GM23338 (cell line): ENCODE data around the gene LRRC40. TPM values are rescaled to one million over a fixed set of nuclear protein-coding genes. Genes with fewer than 3 reads are reported as not detected.

ENCODE experiments used
- ATAC-seq: fragments of 200-7000 bp; cut with Tn5 transposase; 3 replicates; pipeline ENCODE4 v1.9.1; 2020
- DNase-seq: peaks from one replicate; pipeline ENCODE4 v3.0.0-alpha.2; 2015; ENCODE audit warnings: low spot score
- H2AFZ ChIP-seq: fragments of 200-600 bp; sonication (generic); 2 replicates; pipeline ENCODE4 v1.8.0; 2016; ENCODE audit warnings: antibody characterized with exemption, mild to moderate bottlenecking, moderate library complexity
- H3F3A ChIP-seq: fragments of 200-600 bp; sonication (generic); replicated peaks from 2 replicates; pipeline ENCODE4 v1.8.0; 2017; ENCODE audit warnings: antibody characterized with exemption, mixed run types, low read depth
- H3K27ac ChIP-seq: fragments of 200-600 bp; sonication (generic); 2 replicates; pipeline ENCODE4 v1.6.1; 2016; ENCODE audit warnings: low read depth
- H3K27me3 ChIP-seq: fragments of 200-600 bp; sonication (generic); 2 replicates; pipeline ENCODE4 v1.8.0; 2016; ENCODE audit warnings: mild to moderate bottlenecking, mixed run types, moderate library complexity; ENCODE audit not compliant: insufficient read depth
- H3K36me3 ChIP-seq: fragments of 200-600 bp; sonication (generic); 2 replicates; pipeline ENCODE4 v1.8.0; 2016; ENCODE audit warnings: mild to moderate bottlenecking; ENCODE audit not compliant: insufficient read depth
- H3K4me1 ChIP-seq: fragments of 200-600 bp; sonication (generic); 2 replicates; pipeline ENCODE4 v1.8.0; 2016; ENCODE audit warnings: mild to moderate bottlenecking, moderate library complexity; ENCODE audit not compliant: insufficient read depth
- H3K4me2 ChIP-seq: fragments of 200-600 bp; sonication (generic); 2 replicates; pipeline ENCODE4 v1.7.1; 2017; ENCODE audit warnings: mixed run types
- H3K4me3 ChIP-seq: fragments of 200-600 bp; sonication (generic); 2 replicates; pipeline ENCODE4 v1.6.1; 2016; ENCODE audit warnings: mixed run types
- H3K79me2 ChIP-seq: fragments of 200-600 bp; sonication (generic); replicated peaks from 2 replicates; pipeline ENCODE4 v1.8.0; 2017; ENCODE audit warnings: mild to moderate bottlenecking; ENCODE audit not compliant: insufficient read depth
- H3K9me2 ChIP-seq: fragments of 200-600 bp; sonication (generic); 2 replicates; pipeline ENCODE4 v1.8.0; 2017; ENCODE audit not compliant: insufficient read depth
- H4K20me1 ChIP-seq: fragments of 200-600 bp; sonication (generic); replicated peaks from 2 replicates; pipeline ENCODE4 v1.8.0; 2017; ENCODE audit warnings: mild to moderate bottlenecking; ENCODE audit not compliant: insufficient read depth
- H3K27ac Mint-ChIP-seq: 2 replicates; pipeline ENCODE4 v1.8.0; 2020; ENCODE audit warnings: inconsistent platforms, mild to moderate bottlenecking, moderate library complexity, mixed read lengths
- H3K27me3 Mint-ChIP-seq: 3 replicates; pipeline ENCODE4 v1.8.0; 2022; ENCODE audit warnings: low read depth, mild to moderate bottlenecking, moderate library complexity, mixed read lengths, inconsistent platforms; ENCODE audit not compliant: insufficient read depth, poor library complexity
- H3K36me3 Mint-ChIP-seq: 3 replicates; pipeline ENCODE4 v1.8.0; 2021; ENCODE audit warnings: low read depth, mild to moderate bottlenecking, inconsistent platforms, moderate library complexity, mixed read lengths
- H3K4me1 Mint-ChIP-seq: 3 replicates; pipeline ENCODE4 v1.8.0; 2020; ENCODE audit warnings: mild to moderate bottlenecking, inconsistent platforms, mixed read lengths
- H3K4me3 Mint-ChIP-seq: 3 replicates; pipeline ENCODE4 v1.8.0; 2021; ENCODE audit warnings: moderate library complexity, mild to moderate bottlenecking, inconsistent platforms, mixed read lengths
- H3K9me3 Mint-ChIP-seq: 3 replicates; pipeline ENCODE4 v1.8.0; 2020; ENCODE audit warnings: moderate library complexity, mild to moderate bottlenecking, inconsistent platforms, mixed read lengths
- CREB1 ChIP-seq: fragments of 250-450 bp; sonication (Bioruptor Pico); IDR thresholded peaks from 2 replicates; pipeline ENCODE4 v1.5.0; 2020; ENCODE audit warnings: low read depth, mild to moderate bottlenecking, moderate library complexity
- EZH2 ChIP-seq: fragments of 200-600 bp; sonication (generic); IDR thresholded peaks from one replicate; pipeline ENCODE4 v1.8.0; 2017; ENCODE audit warnings: antibody characterized with exemption, mild to moderate bottlenecking, low read depth; ENCODE audit not compliant: unreplicated experiment
- EZH2phosphoT487 ChIP-seq: fragments of 200-600 bp; sonication (generic); IDR thresholded peaks from one replicate; pipeline ENCODE4 v1.8.1; 2018; ENCODE audit warnings: antibody characterized with exemption; ENCODE audit not compliant: unreplicated experiment
- JUNB ChIP-seq: IDR thresholded peaks from one replicate; pipeline ENCODE4 v1.6.1; 2016; ENCODE audit warnings: antibody characterized with exemption; ENCODE audit not compliant: unreplicated experiment
- NANOG ChIP-seq: IDR thresholded peaks from 2 replicates; pipeline ENCODE4 v1.6.1; 2016; ENCODE audit warnings: antibody characterized with exemption, borderline replicate concordance
- POLR2AphosphoS5 ChIP-seq: IDR thresholded peaks from 2 replicates; pipeline ENCODE4 v1.6.1; 2016; ENCODE audit warnings: antibody characterized with exemption, low read depth
- STAT1 ChIP-seq: IDR thresholded peaks from one replicate; pipeline ENCODE4 v1.6.1; 2016; ENCODE audit warnings: antibody characterized with exemption; ENCODE audit not compliant: unreplicated experiment
- ZNF114 ChIP-seq: fragments of 250-450 bp; sonication (Bioruptor Pico); IDR thresholded peaks from 2 replicates; pipeline ENCODE4 v1.5.0; 2020; ENCODE audit warnings: mild to moderate bottlenecking, moderate library complexity
- ZNF331 ChIP-seq: fragments of 250-450 bp; sonication (Bioruptor Pico); IDR thresholded peaks from 2 replicates; pipeline ENCODE4 v1.5.0; 2020; ENCODE audit warnings: low read depth, mild to moderate bottlenecking, moderate library complexity
- polyA plus RNA-seq: library from polyadenylated mRNA; unstranded; fragments of >200 nt; fragmentation: Nextera tagmentation; extraction: Ambion mirVana; gene quantifications from 2 replicates; pipeline ENCODE4 v1.2.1, GENCODE V29; 2016
- total RNA-seq: library from RNA; depleted of rRNA; stranded (reverse); fragments of >200 nt; shearing (Covaris generic); gene quantifications from 2 replicates; pipeline ENCODE4 v1.2.3, GENCODE V29; 2014
- TF ChIP-seq, protein P1 (sequence below): IDR thresholded peaks from 2 replicates; pipeline ENCODE4 v1.6.1; 2016; ENCODE audit warnings: antibody characterized with exemption
- TF ChIP-seq, protein P2 (sequence below): fragments of 250-450 bp; sonication (Bioruptor Pico); IDR thresholded peaks from 2 replicates; pipeline ENCODE4 v1.5.0; 2020; ENCODE audit warnings: mild to moderate bottlenecking, moderate library complexity
- TF ChIP-seq, protein P3 (sequence below), 2 experiments: fragments of 200-600 bp in 1 of 2; sonication (generic) in 1 of 2; conservative IDR thresholded peaks; 2 replicates each; pipeline versions ENCODE4 v1.5.1 to v1.6.1; 2016 to 2017; ENCODE audit warnings: antibody characterized with exemption in 2 of 2, low read depth in 2 of 2, mild to moderate bottlenecking in 2 of 2, moderate library complexity in 1 of 2
- TF ChIP-seq, protein P4 (sequence below): IDR thresholded peaks from one replicate; pipeline ENCODE4 v1.6.1; 2018; ENCODE audit warnings: antibody characterized with exemption; ENCODE audit not compliant: unreplicated experiment

Gene LRRC40
- total and polyA plus RNA-seq, 2 experiments from 2014 or later, result 33.9 to 50.5 TPM

DNA sequence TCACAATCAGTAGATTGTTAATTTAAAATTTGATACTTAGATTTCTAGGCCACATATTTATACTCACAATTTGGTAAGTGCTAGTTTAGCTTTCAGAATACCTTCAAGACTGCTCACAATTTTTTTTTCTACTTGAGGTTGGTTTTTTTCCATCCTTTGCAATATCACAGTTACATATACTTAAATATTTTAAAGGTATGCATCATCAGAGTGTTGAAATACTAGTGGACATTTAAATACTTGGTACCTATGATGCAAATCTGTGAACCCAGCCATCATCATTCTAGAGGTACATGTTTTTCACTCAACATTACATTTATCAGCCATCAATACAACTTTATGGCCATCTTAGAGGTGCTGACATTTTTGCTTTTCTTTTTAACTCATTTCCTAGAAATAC is 6.2 kb upstream of the LRRC40 start:
- peaks cover 4% of the 10 kb centered on the region; the same call in 1 of the 3 replicates for H3K36me3 Mint-ChIP-seq
- H3K36me3 ChIP-seq, result no peaks in the 10 kb centered on the region
- H3K27ac Mint-ChIP-seq, result no peak overlapping the region
- peaks cover 100% of the 10 kb centered on the region for H3K79me2 ChIP-seq
- DNase-seq, result no peak
- no peaks in the 10 kb centered on the region for H3K27me3 Mint-ChIP-seq
- no peaks in the 10 kb centered on the region for H3K9me2 ChIP-seq
- H3K4me1 ChIP-seq, result peaks cover 2% of the 10 kb centered on the region
- TF ChIP-seq CREB1 (CRISPR knock-in tag) (no peak), EZH2 (no peak), ZNF114 (CRISPR knock-in tag) (no peak), POLR2AphosphoS5 (no peak), EZH2phosphoT487 (no peak), NANOG (no peak), ZNF331 (CRISPR knock-in tag) (no peak), STAT1 (no peak), JUNB (no peak)
- TF ChIP-seq, protein P1, sequence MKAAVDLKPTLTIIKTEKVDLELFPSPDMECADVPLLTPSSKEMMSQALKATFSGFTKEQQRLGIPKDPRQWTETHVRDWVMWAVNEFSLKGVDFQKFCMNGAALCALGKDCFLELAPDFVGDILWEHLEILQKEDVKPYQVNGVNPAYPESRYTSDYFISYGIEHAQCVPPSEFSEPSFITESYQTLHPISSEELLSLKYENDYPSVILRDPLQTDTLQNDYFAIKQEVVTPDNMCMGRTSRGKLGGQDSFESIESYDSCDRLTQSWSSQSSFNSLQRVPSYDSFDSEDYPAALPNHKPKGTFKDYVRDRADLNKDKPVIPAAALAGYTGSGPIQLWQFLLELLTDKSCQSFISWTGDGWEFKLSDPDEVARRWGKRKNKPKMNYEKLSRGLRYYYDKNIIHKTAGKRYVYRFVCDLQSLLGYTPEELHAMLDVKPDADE, result no peak
- TF ChIP-seq, protein P2, sequence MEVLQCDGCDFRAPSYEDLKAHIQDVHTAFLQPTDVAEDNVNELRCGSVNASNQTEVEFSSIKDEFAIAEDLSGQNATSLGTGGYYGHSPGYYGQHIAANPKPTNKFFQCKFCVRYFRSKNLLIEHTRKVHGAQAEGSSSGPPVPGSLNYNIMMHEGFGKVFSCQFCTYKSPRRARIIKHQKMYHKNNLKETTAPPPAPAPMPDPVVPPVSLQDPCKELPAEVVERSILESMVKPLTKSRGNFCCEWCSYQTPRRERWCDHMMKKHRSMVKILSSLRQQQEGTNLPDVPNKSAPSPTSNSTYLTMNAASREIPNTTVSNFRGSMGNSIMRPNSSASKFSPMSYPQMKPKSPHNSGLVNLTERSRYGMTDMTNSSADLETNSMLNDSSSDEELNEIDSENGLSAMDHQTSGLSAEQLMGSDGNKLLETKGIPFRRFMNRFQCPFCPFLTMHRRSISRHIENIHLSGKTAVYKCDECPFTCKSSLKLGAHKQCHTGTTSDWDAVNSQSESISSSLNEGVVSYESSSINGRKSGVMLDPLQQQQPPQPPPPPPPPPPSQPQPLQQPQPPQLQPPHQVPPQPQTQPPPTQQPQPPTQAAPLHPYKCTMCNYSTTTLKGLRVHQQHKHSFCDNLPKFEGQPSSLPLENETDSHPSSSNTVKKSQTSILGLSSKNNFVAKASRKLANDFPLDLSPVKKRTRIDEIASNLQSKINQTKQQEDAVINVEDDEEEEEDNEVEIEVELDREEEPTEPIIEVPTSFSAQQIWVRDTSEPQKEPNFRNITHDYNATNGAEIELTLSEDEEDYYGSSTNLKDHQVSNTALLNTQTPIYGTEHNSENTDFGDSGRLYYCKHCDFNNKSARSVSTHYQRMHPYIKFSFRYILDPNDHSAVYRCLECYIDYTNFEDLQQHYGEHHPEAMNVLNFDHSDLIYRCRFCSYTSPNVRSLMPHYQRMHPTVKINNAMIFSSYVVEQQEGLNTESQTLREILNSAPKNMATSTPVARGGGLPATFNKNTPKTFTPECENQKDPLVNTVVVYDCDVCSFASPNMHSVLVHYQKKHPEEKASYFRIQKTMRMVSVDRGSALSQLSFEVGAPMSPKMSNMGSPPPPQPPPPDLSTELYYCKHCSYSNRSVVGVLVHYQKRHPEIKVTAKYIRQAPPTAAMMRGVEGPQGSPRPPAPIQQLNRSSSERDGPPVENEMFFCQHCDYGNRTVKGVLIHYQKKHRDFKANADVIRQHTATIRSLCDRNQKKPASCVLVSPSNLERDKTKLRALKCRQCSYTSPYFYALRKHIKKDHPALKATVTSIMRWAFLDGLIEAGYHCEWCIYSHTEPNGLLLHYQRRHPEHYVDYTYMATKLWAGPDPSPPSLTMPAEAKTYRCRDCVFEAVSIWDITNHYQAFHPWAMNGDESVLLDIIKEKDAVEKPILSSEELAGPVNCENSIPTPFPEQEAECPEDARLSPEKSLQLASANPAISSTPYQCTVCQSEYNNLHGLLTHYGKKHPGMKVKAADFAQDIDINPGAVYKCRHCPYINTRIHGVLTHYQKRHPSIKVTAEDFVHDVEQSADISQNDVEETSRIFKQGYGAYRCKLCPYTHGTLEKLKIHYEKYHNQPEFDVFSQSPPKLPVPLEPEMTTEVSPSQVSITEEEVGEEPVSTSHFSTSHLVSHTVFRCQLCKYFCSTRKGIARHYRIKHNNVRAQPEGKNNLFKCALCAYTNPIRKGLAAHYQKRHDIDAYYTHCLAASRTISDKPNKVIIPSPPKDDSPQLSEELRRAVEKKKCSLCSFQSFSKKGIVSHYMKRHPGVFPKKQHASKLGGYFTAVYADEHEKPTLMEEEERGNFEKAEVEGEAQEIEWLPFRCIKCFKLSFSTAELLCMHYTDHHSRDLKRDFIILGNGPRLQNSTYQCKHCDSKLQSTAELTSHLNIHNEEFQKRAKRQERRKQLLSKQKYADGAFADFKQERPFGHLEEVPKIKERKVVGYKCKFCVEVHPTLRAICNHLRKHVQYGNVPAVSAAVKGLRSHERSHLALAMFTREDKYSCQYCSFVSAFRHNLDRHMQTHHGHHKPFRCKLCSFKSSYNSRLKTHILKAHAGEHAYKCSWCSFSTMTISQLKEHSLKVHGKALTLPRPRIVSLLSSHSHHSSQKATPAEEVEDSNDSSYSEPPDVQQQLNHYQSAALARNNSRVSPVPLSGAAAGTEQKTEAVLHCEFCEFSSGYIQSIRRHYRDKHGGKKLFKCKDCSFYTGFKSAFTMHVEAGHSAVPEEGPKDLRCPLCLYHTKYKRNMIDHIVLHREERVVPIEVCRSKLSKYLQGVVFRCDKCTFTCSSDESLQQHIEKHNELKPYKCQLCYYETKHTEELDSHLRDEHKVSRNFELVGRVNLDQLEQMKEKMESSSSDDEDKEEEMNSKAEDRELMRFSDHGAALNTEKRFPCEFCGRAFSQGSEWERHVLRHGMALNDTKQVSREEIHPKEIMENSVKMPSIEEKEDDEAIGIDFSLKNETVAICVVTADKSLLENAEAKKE (CRISPR knock-in tag), result no peak
- TF ChIP-seq, protein P3, sequence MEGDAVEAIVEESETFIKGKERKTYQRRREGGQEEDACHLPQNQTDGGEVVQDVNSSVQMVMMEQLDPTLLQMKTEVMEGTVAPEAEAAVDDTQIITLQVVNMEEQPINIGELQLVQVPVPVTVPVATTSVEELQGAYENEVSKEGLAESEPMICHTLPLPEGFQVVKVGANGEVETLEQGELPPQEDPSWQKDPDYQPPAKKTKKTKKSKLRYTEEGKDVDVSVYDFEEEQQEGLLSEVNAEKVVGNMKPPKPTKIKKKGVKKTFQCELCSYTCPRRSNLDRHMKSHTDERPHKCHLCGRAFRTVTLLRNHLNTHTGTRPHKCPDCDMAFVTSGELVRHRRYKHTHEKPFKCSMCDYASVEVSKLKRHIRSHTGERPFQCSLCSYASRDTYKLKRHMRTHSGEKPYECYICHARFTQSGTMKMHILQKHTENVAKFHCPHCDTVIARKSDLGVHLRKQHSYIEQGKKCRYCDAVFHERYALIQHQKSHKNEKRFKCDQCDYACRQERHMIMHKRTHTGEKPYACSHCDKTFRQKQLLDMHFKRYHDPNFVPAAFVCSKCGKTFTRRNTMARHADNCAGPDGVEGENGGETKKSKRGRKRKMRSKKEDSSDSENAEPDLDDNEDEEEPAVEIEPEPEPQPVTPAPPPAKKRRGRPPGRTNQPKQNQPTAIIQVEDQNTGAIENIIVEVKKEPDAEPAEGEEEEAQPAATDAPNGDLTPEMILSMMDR (conservative IDR thresholded peaks at IDR 0.05; ENCODE audit: low read depth in 2 of 2), result no peak
- TF ChIP-seq, protein P4, sequence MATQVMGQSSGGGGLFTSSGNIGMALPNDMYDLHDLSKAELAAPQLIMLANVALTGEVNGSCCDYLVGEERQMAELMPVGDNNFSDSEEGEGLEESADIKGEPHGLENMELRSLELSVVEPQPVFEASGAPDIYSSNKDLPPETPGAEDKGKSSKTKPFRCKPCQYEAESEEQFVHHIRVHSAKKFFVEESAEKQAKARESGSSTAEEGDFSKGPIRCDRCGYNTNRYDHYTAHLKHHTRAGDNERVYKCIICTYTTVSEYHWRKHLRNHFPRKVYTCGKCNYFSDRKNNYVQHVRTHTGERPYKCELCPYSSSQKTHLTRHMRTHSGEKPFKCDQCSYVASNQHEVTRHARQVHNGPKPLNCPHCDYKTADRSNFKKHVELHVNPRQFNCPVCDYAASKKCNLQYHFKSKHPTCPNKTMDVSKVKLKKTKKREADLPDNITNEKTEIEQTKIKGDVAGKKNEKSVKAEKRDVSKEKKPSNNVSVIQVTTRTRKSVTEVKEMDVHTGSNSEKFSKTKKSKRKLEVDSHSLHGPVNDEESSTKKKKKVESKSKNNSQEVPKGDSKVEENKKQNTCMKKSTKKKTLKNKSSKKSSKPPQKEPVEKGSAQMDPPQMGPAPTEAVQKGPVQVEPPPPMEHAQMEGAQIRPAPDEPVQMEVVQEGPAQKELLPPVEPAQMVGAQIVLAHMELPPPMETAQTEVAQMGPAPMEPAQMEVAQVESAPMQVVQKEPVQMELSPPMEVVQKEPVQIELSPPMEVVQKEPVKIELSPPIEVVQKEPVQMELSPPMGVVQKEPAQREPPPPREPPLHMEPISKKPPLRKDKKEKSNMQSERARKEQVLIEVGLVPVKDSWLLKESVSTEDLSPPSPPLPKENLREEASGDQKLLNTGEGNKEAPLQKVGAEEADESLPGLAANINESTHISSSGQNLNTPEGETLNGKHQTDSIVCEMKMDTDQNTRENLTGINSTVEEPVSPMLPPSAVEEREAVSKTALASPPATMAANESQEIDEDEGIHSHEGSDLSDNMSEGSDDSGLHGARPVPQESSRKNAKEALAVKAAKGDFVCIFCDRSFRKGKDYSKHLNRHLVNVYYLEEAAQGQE, result no peak
- H2AFZ ChIP-seq, result no peak overlapping the region
- peaks cover 3% of the 10 kb centered on the region; the same call in 1 of the 3 replicates for H3K4me1 Mint-ChIP-seq
- no peaks in the 10 kb centered on the region for H3K9me3 Mint-ChIP-seq
- peaks cover 4% of the 10 kb centered on the region; the same call in 1 of the 2 replicates for H4K20me1 ChIP-seq
- H3K4me2 ChIP-seq, result no peak overlapping the region
- H3K27ac ChIP-seq, result no peak overlapping the region
- no peaks in the 10 kb centered on the region for H3K27me3 ChIP-seq
- no peak overlapping the region for H3K4me3 Mint-ChIP-seq
- ATAC-seq, result no peak
- H3K4me3 ChIP-seq, result no peak overlapping the region
- H3F3A ChIP-seq, result no peaks in the 10 kb centered on the region
